Panc1 (cell line): ENCODE data around the gene MGAT4C.

Experiments
- POLR2AphosphoS5 ChIP-seq: IDR thresholded peaks from 2 replicates; pipeline ENCODE4 v1.6.1; 2012; ENCODE audit warnings: mild to moderate bottlenecking, low read depth, low read length, moderate library complexity
- REST ChIP-seq, 2 experiments: IDR thresholded peaks; 2 replicates each; pipeline ENCODE4 v1.6.1; 2011 to 2012; ENCODE audit warnings: low read depth in 2 of 2, control low read depth in 1 of 2, low read length in 1 of 2, mild to moderate bottlenecking in 1 of 2, moderate library complexity in 1 of 2; ENCODE audit not compliant: insufficient read depth in 1 of 2
- SIN3A ChIP-seq: IDR thresholded peaks from 2 replicates; pipeline ENCODE4 v1.6.1; 2012; ENCODE audit warnings: low read depth, mild to moderate bottlenecking, low read length, moderate library complexity, borderline replicate concordance; ENCODE audit not compliant: insufficient read depth
- TCF7L2 ChIP-seq: IDR thresholded peaks from 2 replicates; pipeline ENCODE4 v1.6.1; 2011; ENCODE audit warnings: mild to moderate bottlenecking, low read depth, low read length, inconsistent platforms
- TF ChIP-seq, protein P1 (sequence below): fragments of 450-650 bp; IDR thresholded peaks from 2 replicates; pipeline ENCODE4 v1.5.1; 2017; ENCODE audit warnings: mild to moderate bottlenecking

- TF ChIP-seq, protein P1, sequence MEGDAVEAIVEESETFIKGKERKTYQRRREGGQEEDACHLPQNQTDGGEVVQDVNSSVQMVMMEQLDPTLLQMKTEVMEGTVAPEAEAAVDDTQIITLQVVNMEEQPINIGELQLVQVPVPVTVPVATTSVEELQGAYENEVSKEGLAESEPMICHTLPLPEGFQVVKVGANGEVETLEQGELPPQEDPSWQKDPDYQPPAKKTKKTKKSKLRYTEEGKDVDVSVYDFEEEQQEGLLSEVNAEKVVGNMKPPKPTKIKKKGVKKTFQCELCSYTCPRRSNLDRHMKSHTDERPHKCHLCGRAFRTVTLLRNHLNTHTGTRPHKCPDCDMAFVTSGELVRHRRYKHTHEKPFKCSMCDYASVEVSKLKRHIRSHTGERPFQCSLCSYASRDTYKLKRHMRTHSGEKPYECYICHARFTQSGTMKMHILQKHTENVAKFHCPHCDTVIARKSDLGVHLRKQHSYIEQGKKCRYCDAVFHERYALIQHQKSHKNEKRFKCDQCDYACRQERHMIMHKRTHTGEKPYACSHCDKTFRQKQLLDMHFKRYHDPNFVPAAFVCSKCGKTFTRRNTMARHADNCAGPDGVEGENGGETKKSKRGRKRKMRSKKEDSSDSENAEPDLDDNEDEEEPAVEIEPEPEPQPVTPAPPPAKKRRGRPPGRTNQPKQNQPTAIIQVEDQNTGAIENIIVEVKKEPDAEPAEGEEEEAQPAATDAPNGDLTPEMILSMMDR, result no peak
- TF ChIP-seq POLR2AphosphoS5 (no peak), REST (IDR thresholded peaks at IDR 0.05; ENCODE audit: insufficient read depth in 1 of 2, low read depth in 2 of 2, low read length in 1 of 2) (no peak), SIN3A (no peak), TCF7L2 (no peak)
Observed at GRCh38 chr12:85968606-85969005, 287.6 kb downstream of the MGAT4C start.
